HepG2 (cell line): ENCODE measurements around the gene HNRNPL. TPM values are rescaled to one million over a fixed set of nuclear protein-coding genes. Genes with fewer than 3 reads are reported as not detected.
A peak's percentile ranks its signal among the peaks of the same experiment; 100 is the strongest.

Experiments used
- FOXK2 ChIP-seq: fragments of 450-650 bp; IDR thresholded peaks from 2 replicates; pipeline ENCODE4 v1.6.1; 2016
- GATAD2A ChIP-seq: IDR thresholded peaks from 2 replicates; pipeline ENCODE4 v1.6.1; 2016
- GLMP ChIP-seq: sonication (generic); formaldehyde crosslinking; IDR thresholded peaks from 2 replicates; pipeline ENCODE4 v1.9.0; 2021; ENCODE audit warnings: missing genetic modification reagents, mild to moderate bottlenecking, borderline replicate concordance
- KLF13 ChIP-seq: sonication (generic); formaldehyde crosslinking; IDR thresholded peaks from 2 replicates; pipeline ENCODE4 v1.4.0; 2020; ENCODE audit warnings: mild to moderate bottlenecking, missing genetic modification reagents
- MTF1 ChIP-seq: sonication (generic); formaldehyde crosslinking; IDR thresholded peaks from 2 replicates; pipeline ENCODE4 v1.5.0; 2020; ENCODE audit warnings: missing genetic modification reagents
- MXD3 ChIP-seq: IDR thresholded peaks from 2 replicates; pipeline ENCODE4 v1.6.1; 2016; ENCODE audit warnings: mild to moderate bottlenecking, missing biosample characterization, missing genetic modification reagents
- NAIF1 ChIP-seq: sonication (generic); formaldehyde crosslinking; IDR thresholded peaks from 2 replicates; pipeline ENCODE4 v1.5.0; 2020; ENCODE audit warnings: mild to moderate bottlenecking, missing genetic modification reagents, borderline replicate concordance
- PATZ1 ChIP-seq: sonication (generic); formaldehyde crosslinking; IDR thresholded peaks from 2 replicates; pipeline ENCODE4 v1.4.0; 2020; ENCODE audit warnings: missing genetic modification reagents
- PRDM10 ChIP-seq: sonication (generic); formaldehyde crosslinking; IDR thresholded peaks from 2 replicates; pipeline ENCODE4 v1.4.0; 2020; ENCODE audit warnings: low read depth, missing genetic modification reagents
- PRDM4 ChIP-seq: sonication (generic); formaldehyde crosslinking; IDR thresholded peaks from 2 replicates; pipeline ENCODE4 v1.9.0; 2021; ENCODE audit warnings: missing genetic modification reagents, borderline replicate concordance
- SATB2 ChIP-seq: sonication (generic); formaldehyde crosslinking; IDR thresholded peaks from 2 replicates; pipeline ENCODE4 v1.5.0; 2020; ENCODE audit warnings: missing genetic modification reagents
- TEF ChIP-seq: sonication (generic); formaldehyde crosslinking; IDR thresholded peaks from 2 replicates; pipeline ENCODE4 v1.5.0; 2020; ENCODE audit warnings: missing genetic modification reagents
- TMF1 ChIP-seq: sonication (generic); formaldehyde crosslinking; IDR thresholded peaks from 2 replicates; pipeline ENCODE4 v1.8.1; 2022; ENCODE audit warnings: low read depth, missing genetic modification reagents
- ZKSCAN5 ChIP-seq: sonication (generic); formaldehyde crosslinking; IDR thresholded peaks from 2 replicates; pipeline ENCODE4 v1.5.1; 2020; ENCODE audit warnings: mild to moderate bottlenecking, missing genetic modification reagents
- ZMAT3 ChIP-seq: sonication (generic); formaldehyde crosslinking; conservative IDR thresholded peaks from 2 replicates; pipeline ENCODE4 v1.7.0; 2021; ENCODE audit warnings: missing genetic modification reagents
- ZNF232 ChIP-seq: sonication (generic); formaldehyde crosslinking; IDR thresholded peaks from 2 replicates; pipeline ENCODE4 v1.4.0; 2020; ENCODE audit warnings: missing genetic modification reagents, borderline replicate concordance
- ZNF326 ChIP-seq: sonication (generic); formaldehyde crosslinking; IDR thresholded peaks from 2 replicates; pipeline ENCODE4 v1.4.0; 2020; ENCODE audit warnings: missing genetic modification reagents, borderline replicate concordance
- ZNF543 ChIP-seq: sonication (generic); formaldehyde crosslinking; IDR thresholded peaks from 2 replicates; pipeline ENCODE4 v1.4.0; 2020; ENCODE audit warnings: mild to moderate bottlenecking, missing genetic modification reagents
- ZNF550 ChIP-seq: sonication (generic); formaldehyde crosslinking; IDR thresholded peaks from 2 replicates; pipeline ENCODE4 v1.4.0; 2020; ENCODE audit warnings: mild to moderate bottlenecking, missing genetic modification reagents, borderline replicate concordance
- polyA plus RNA-seq, 8 experiments: library from polyadenylated mRNA; depleted of rRNA in 3 of 8; stranded (reverse) in 7 of 8; unstranded in 1 of 8; fragments of >200 nt; fragmentation: Illumina TruSeq in 4 of 8; extraction: Trizol in 4 of 8; gene quantifications; 2 replicates each; pipeline versions ENCODE4 v1.2.1 to v1.2.3, GENCODE V29; 2011 to 2016; ENCODE audit warnings: low read depth in 4 of 8, missing spikeins in 1 of 8, mixed read lengths in 1 of 8; ENCODE audit not compliant: insufficient read depth in 1 of 8
- total RNA-seq, 5 experiments: library from RNA; depleted of rRNA; stranded (reverse); fragments of >200 nt; fragmentation: Illumina TruSeq; extraction: Trizol; gene quantifications; 2 replicates each; pipeline ENCODE4 v1.2.3, GENCODE V29; 2016; ENCODE audit warnings: low read depth in 1 of 5

HNRNPL gene
- total and polyA plus RNA-seq, 2 of the 13 experiments (the other 11 are each of a cell fraction or from before 2014, with no cell fraction given) = 156 to 278 TPM

- 0 out of 2 replicates have a peak, but pooled peaks have one; percentile 15 for TF ChIP-seq TEF (CRISPR knock-in tag)
- TF ChIP-seq PRDM4 (CRISPR knock-in tag) = no peak
- peak; percentile 47; the same call in 1 of the 2 replicates for TF ChIP-seq PATZ1 (CRISPR knock-in tag)
- TF ChIP-seq ZNF550 (CRISPR knock-in tag) = no peak
- no peak for TF ChIP-seq FOXK2
- no peak for TF ChIP-seq ZNF326
- TF ChIP-seq SATB2 (CRISPR knock-in tag) = no peak
- TF ChIP-seq GATAD2A (CRISPR knock-in tag) = 0 out of 2 replicates have a peak, but pooled peaks have one; percentile 32
- no peak for TF ChIP-seq KLF13 (CRISPR knock-in tag)
- TF ChIP-seq ZMAT3 (CRISPR knock-in tag) = no peak; the same call in 1 of the 2 replicates
- TF ChIP-seq MXD3 (CRISPR knock-in tag) = no peak
- no peak; the same call in 1 of the 2 replicates for TF ChIP-seq GLMP (CRISPR knock-in tag)
- TF ChIP-seq ZKSCAN5 (CRISPR knock-in tag) = no peak
- TF ChIP-seq ZNF232 = 0 out of 2 replicates have a peak, but pooled peaks have one; percentile 44
- TF ChIP-seq ZNF543 (CRISPR knock-in tag) = no peak
- no peak for TF ChIP-seq TMF1 (CRISPR knock-in tag)
- TF ChIP-seq PRDM10 = no peak
- no peak for TF ChIP-seq MTF1 (CRISPR knock-in tag)
- TF ChIP-seq NAIF1 = no peak; the same call in 1 of the 2 replicates
Measured at GRCh38 chr19:38831142-38831605, 18.6 kb downstream of the HNRNPL start (continued).
